ENCODE data around the gene TMEM117. TPM values are rescaled to one million over a fixed set of nuclear protein-coding genes. Genes with fewer than 3 reads are reported as not detected.

Gene TMEM117
- total RNA-seq, 1 donor from 2014 or later = 35.3 TPM

DNA sequence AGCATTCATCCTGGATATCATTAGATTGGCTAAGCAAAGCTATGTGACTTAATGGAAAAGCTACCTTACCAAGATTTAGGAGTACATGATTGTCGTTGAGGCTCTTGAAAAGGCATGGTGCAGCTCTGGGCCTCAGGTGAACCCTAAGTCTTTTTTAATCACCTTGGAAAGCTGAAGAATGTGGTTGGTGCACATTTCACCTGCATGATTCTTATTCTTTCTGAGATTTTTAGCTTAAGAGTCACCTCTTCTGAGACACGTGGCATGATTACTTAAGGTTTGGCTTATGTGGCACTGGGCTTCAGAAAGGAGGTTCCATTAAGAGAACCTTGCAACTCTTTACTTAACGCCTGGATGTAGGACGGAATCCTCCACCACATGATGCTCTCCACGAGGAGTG is 498.5 kb downstream of the TMEM117 start:
- peaks cover 3% of the 10 kb centered on the region for H3K4me1 Mint-ChIP-seq
- no peaks in the 10 kb centered on the region for H3K36me3 Mint-ChIP-seq
- no peak for TF ChIP-seq CTCF (IDR thresholded peaks at IDR 0.05; ENCODE audit: unreplicated experiment)
- no peak overlapping the region for H3K4me3 Mint-ChIP-seq
- H3K27ac Mint-ChIP-seq = no peak overlapping the region
- H3K9me3 Mint-ChIP-seq = no peaks in the 10 kb centered on the region
- no peak for DNase-seq (ENCODE audit: low spot score in 2 of 2, unreplicated experiment in 2 of 2)
- peaks cover 2% of the 10 kb centered on the region for H3K27me3 Mint-ChIP-seq (ENCODE audit: low read depth)

- no peak for DNase-seq (ENCODE audit: low spot score in 2 of 2, unreplicated experiment in 2 of 2)
- no peak overlapping the region for H3K27ac Mint-ChIP-seq
- no peak for TF ChIP-seq CTCF (IDR thresholded peaks at IDR 0.05; ENCODE audit: unreplicated experiment)
- H3K36me3 Mint-ChIP-seq = no peaks in the 10 kb centered on the region
- peaks cover 3% of the 10 kb centered on the region for H3K4me1 Mint-ChIP-seq
- no peaks in the 10 kb centered on the region for H3K27me3 Mint-ChIP-seq (ENCODE audit: low read depth)
- H3K4me3 Mint-ChIP-seq = no peak overlapping the region
- H3K9me3 Mint-ChIP-seq = no peaks in the 10 kb centered on the region
Observed at GRCh38 chr12:44335030-44335429, 499.1 kb downstream of the TMEM117 start.

DNA sequence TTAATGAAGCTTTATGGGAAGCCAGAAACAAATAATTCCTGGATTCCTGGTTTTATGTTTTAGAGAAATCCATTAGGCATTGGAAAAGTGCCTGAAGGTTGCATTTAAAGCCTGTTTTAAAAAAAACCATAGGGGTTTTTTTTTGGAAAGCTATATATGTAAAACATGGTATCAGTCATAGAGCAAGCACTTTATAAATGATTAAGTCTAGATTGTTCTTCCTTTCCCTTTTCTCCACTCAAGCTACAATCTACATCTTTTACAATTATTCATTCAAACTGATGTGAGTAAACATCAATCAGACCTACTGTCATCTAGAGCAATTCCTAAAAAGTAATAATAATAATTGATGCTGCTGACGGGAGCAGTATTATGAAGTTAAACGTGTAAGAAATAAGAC is 500.7 kb downstream of the TMEM117 start:
- peaks cover 3% of the 10 kb centered on the region for H3K9me3 Mint-ChIP-seq
- H3K36me3 Mint-ChIP-seq = no peaks in the 10 kb centered on the region
- H3K4me1 Mint-ChIP-seq = no peaks in the 10 kb centered on the region
- no peak for TF ChIP-seq CTCF (IDR thresholded peaks at IDR 0.05; ENCODE audit: unreplicated experiment)
- no peak for DNase-seq (ENCODE audit: low spot score in 2 of 2, unreplicated experiment in 2 of 2)
- H3K27ac Mint-ChIP-seq = no peak overlapping the region
- no peak overlapping the region for H3K4me3 Mint-ChIP-seq
- H3K27me3 Mint-ChIP-seq (ENCODE audit: low read depth) = no peaks in the 10 kb centered on the region

GRCh38 chr12:44342371-44342770 is 506.5 kb downstream of the TMEM117 start:
- TF ChIP-seq CTCF (IDR thresholded peaks at IDR 0.05; ENCODE audit: unreplicated experiment) = no peak
- no peak for DNase-seq (ENCODE audit: low spot score in 2 of 2, unreplicated experiment in 2 of 2)
- peaks cover 4% of the 10 kb centered on the region for H3K4me1 Mint-ChIP-seq
- no peaks in the 10 kb centered on the region for H3K27me3 Mint-ChIP-seq (ENCODE audit: low read depth)
- H3K9me3 Mint-ChIP-seq = peaks cover 4% of the 10 kb centered on the region
- no peak overlapping the region for H3K27ac Mint-ChIP-seq
- H3K4me3 Mint-ChIP-seq = no peak overlapping the region
- no peaks in the 10 kb centered on the region for H3K36me3 Mint-ChIP-seq

DNA sequence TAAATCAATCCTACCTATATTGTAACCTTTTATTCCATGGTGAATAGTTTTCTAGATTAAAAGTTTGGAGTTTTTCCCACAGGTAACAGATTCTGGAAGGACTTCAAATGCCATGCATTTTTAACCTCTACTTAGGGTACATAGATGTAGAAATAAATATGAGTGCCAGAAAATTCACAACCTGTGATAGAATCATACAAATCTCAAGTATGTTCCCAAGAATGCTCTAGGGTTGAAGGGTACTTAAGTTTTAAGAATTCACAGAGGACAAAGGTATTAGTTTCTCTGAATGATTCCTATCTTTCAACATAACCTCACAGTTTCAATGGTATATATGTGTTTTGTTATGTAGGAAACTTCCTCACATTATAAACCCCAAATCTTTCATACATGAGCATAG is 511.3 kb downstream of the TMEM117 start:
- Mint-ChIP-seq H3K36me3 (no peaks in the 10 kb centered on the region), H3K9me3 (no peaks in the 10 kb centered on the region), H3K27ac (no peak overlapping the region), H3K4me1 (peaks cover 3% of the 10 kb centered on the region), H3K4me3 (no peak overlapping the region), H3K27me3 (ENCODE audit: low read depth) (no peaks in the 10 kb centered on the region)
- TF ChIP-seq CTCF (IDR thresholded peaks at IDR 0.05; ENCODE audit: unreplicated experiment) = no peak
- no peak for DNase-seq (ENCODE audit: low spot score in 2 of 2, unreplicated experiment in 2 of 2)

DNA sequence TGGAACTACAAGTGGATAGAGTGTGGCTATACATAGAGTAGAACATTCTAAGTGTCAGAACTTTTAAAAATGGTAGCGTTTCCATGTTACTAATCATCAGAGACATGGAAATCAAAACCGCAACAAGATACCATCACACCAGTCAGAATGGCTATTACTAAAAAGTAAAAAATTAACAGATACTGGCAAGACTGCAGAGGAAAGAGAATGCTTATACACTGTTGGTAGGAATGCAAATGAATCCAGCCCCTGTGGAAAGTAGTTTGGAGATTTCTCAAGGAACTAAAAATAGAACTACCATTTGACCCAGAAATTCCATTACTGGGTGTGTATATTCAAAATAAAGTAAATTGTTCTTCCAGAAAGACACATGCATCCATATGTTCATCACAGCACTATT is 521.6 kb downstream of the TMEM117 start:
- H3K27ac Mint-ChIP-seq = no peak overlapping the region
- peaks cover 3% of the 10 kb centered on the region for H3K9me3 Mint-ChIP-seq
- H3K36me3 Mint-ChIP-seq = peaks cover 4% of the 10 kb centered on the region
- no peaks in the 10 kb centered on the region for H3K27me3 Mint-ChIP-seq (ENCODE audit: low read depth)
- no peaks in the 10 kb centered on the region for H3K4me1 Mint-ChIP-seq
- H3K4me3 Mint-ChIP-seq = no peak overlapping the region
- TF ChIP-seq CTCF (IDR thresholded peaks at IDR 0.05; ENCODE audit: unreplicated experiment) = no peak
- no peak for DNase-seq (ENCODE audit: low spot score in 2 of 2, unreplicated experiment in 2 of 2)
